HCT116 (cell line): ENCODE data around the gene OSTM1. TPM values are rescaled to one million over a fixed set of nuclear protein-coding genes. Genes with fewer than 3 reads are reported as not detected.
"Not testable (repeated sequence)": the region's sequence is repeated elsewhere in the genome, so short reads cannot be mapped to it uniquely, and the experiment has no call there.

Experiments used
- ATAC-seq: fragments of 200-7000 bp; cut with Tn5 transposase; 2 replicates; pipeline ENCODE4 v1.9.1; 2020; ENCODE audit warnings: mild to moderate bottlenecking, moderate library complexity
- BruUV-seq: library from RNA; stranded (reverse); fragments of 400-500 nt; replicated peaks from 2 replicates; lab custom pipeline; 2021; lab: Mats Ljungman, UMichigan
- CTCF ChIA-PET: fragments of 300-600 bp; sonication (Branson Sonifier 250); formaldehyde crosslinking; loops from one replicate; lab custom pipeline; 2021; ENCODE audit warnings: antibody characterized with exemption; lab: Charles Lee
- POLR2A ChIA-PET: fragments of 300-600, 350-600 bp; sonication (Branson Sonifier 250); formaldehyde crosslinking; loops from one replicate; lab custom pipeline; 2021; ENCODE audit warnings: antibody characterized with exemption; lab: Charles Lee
- RAD21 ChIA-PET, 2 experiments: fragments of 300-600 bp; sonication (Branson Sonifier 250); formaldehyde crosslinking; loops; one replicate each; lab custom pipeline; 2023; ENCODE audit warnings: low total read pairs in 2 of 2; ENCODE audit not compliant: uncharacterized antibody in 2 of 2, unreplicated experiment in 2 of 2, low non-redundant PET in 1 of 2; lab: Charles Lee
- DNase-seq: peaks from one replicate; pipeline ENCODE4 v3.0.0-alpha.2; 2010; ENCODE audit warnings: low read depth, low spot score
- H2AFZ ChIP-seq: fragments of 200-600 bp; shearing (Covaris generic), sonication (generic); 2 replicates; pipeline ENCODE4 v1.6.1; 2017; ENCODE audit warnings: low read depth, mixed run types, mixed read lengths, antibody characterized with exemption, low read length; ENCODE audit not compliant: poor library complexity, severe bottlenecking
- H3K27ac ChIP-seq: 2 replicates; pipeline ENCODE4 v1.5.1; 2012; ENCODE audit warnings: low read depth, low read length
- H3K27me3 ChIP-seq: fragments of 200-600 bp; sonication (generic); 2 replicates; pipeline ENCODE4 v1.6.1; 2016; ENCODE audit warnings: mixed run types, low read length, mixed read lengths; ENCODE audit not compliant: insufficient read depth
- H3K36me3 ChIP-seq, 2 experiments: fragments of 200-500 bp in 1 of 2; fragments of 200-600 bp in 1 of 2; sonication (Bioruptor generic) in 1 of 2; sonication (generic) in 1 of 2; 2 replicates each; pipeline versions ENCODE4 v1.5.1 to v1.6.1; 2014 to 2016; ENCODE audit warnings: low read length in 2 of 2, inconsistent platforms in 1 of 2, mixed read lengths in 1 of 2, mixed run types in 1 of 2; ENCODE audit not compliant: insufficient read depth in 2 of 2, control insufficient read depth in 1 of 2
- H3K4me1 ChIP-seq, 2 experiments: fragments of 200-600 bp in 1 of 2; sonication (generic) in 1 of 2; 2 replicates each; pipeline versions ENCODE4 v1.5.1 to v1.6.1; 2012 to 2017; ENCODE audit warnings: low read length in 2 of 2, inconsistent platforms in 1 of 2, mild to moderate bottlenecking in 1 of 2, mixed read lengths in 1 of 2, mixed run types in 1 of 2, moderate library complexity in 1 of 2; ENCODE audit not compliant: insufficient read depth in 2 of 2, control insufficient read depth in 1 of 2
- H3K4me2 ChIP-seq: fragments of 200-600 bp; sonication (generic); 2 replicates; pipeline ENCODE4 v1.6.1; 2017; ENCODE audit warnings: mixed run types, low read length, mixed read lengths
- H3K4me3 ChIP-seq, 2 experiments: fragments of 200-600 bp in 1 of 2; sonication (generic) in 1 of 2; replicated peaks in 1 of 2; 2 replicates each; pipeline ENCODE4 v1.5.1; 2011 to 2016; ENCODE audit warnings: low read length in 2 of 2, control low read depth in 1 of 2, low read depth in 1 of 2, mild to moderate bottlenecking in 1 of 2, mixed read lengths in 1 of 2, mixed run types in 1 of 2
- H3K79me2 ChIP-seq: fragments of 200-600 bp; sonication (generic); 2 replicates; pipeline ENCODE4 v1.6.1; 2017; ENCODE audit warnings: mild to moderate bottlenecking, mixed run types, low read length, moderate library complexity, mixed read lengths; ENCODE audit not compliant: insufficient read depth
- H3K9ac ChIP-seq: fragments of 200-600 bp; sonication (generic); 2 replicates; pipeline ENCODE4 v1.6.1; 2016; ENCODE audit warnings: low read length, mixed read lengths
- H3K9me2 ChIP-seq: fragments of 200-600 bp; sonication (generic), shearing (Covaris generic); 2 replicates; pipeline ENCODE4 v1.6.1; 2017; ENCODE audit warnings: mixed run types, mild to moderate bottlenecking, moderate library complexity; ENCODE audit not compliant: insufficient read depth
- H3K9me3 ChIP-seq, 2 experiments: fragments of 200-500 bp in 1 of 2; fragments of 200-600 bp in 1 of 2; sonication (Bioruptor generic) in 1 of 2; sonication (generic) in 1 of 2; 2 replicates each; pipeline ENCODE4 v1.6.1; 2014 to 2017; ENCODE audit warnings: low read length in 2 of 2, mixed read lengths in 2 of 2, inconsistent platforms in 1 of 2, low read depth in 1 of 2, mild to moderate bottlenecking in 1 of 2, mixed run types in 1 of 2, moderate library complexity in 1 of 2; ENCODE audit not compliant: control insufficient read depth in 1 of 2, insufficient read depth in 1 of 2
- H4K20me1 ChIP-seq: fragments of 200-600 bp; sonication (generic), shearing (Covaris generic); 2 replicates; pipeline ENCODE4 v1.6.1; 2017; ENCODE audit warnings: mixed run types, mild to moderate bottlenecking, moderate library complexity; ENCODE audit not compliant: insufficient read depth
- CBX3 ChIP-seq: IDR thresholded peaks from 2 replicates; pipeline ENCODE4 v1.6.1; 2012; ENCODE audit warnings: low read depth
- CEBPB ChIP-seq: IDR thresholded peaks from 2 replicates; pipeline ENCODE4 v1.6.1; 2012; ENCODE audit warnings: low read depth
- EGR1 ChIP-seq: IDR thresholded peaks from 2 replicates; pipeline ENCODE4 v1.6.1; 2012; ENCODE audit warnings: low read depth
- ELF1 ChIP-seq: IDR thresholded peaks from 2 replicates; pipeline ENCODE4 v1.6.1; 2012; ENCODE audit warnings: low read depth, borderline replicate concordance
- EZH2 ChIP-seq: fragments of 200-600 bp; sonication (generic); IDR thresholded peaks from 2 replicates; pipeline ENCODE4 v1.6.1; 2017; ENCODE audit warnings: antibody characterized with exemption, mixed run types
- EZH2phosphoT487 ChIP-seq: fragments of 200-600 bp; IDR thresholded peaks from 2 replicates; pipeline ENCODE4 v1.6.1; 2018; ENCODE audit warnings: antibody characterized with exemption, borderline replicate concordance
- JUND ChIP-seq: IDR thresholded peaks from 2 replicates; pipeline ENCODE4 v1.6.1; 2012
- POLR2A ChIP-seq: IDR thresholded peaks from 2 replicates; pipeline ENCODE4 v1.7.0; 2011; ENCODE audit warnings: borderline replicate concordance; ENCODE audit not compliant: insufficient read depth, insufficient read length; ENCODE audit errors: extremely low read depth
- POLR2AphosphoS5 ChIP-seq: IDR thresholded peaks from 2 replicates; pipeline ENCODE4 v1.6.1; 2011; ENCODE audit warnings: mild to moderate bottlenecking, low read depth, low read length, moderate library complexity
- RAD21 ChIP-seq: IDR thresholded peaks from 2 replicates; pipeline ENCODE4 v1.6.1; 2012; ENCODE audit warnings: low read depth, mild to moderate bottlenecking
- SIN3A ChIP-seq: IDR thresholded peaks from 2 replicates; pipeline ENCODE4 v1.6.1; 2012; ENCODE audit warnings: low read depth
- SP1 ChIP-seq: IDR thresholded peaks from 2 replicates; pipeline ENCODE4 v1.6.1; 2012; ENCODE audit warnings: low read depth
- TCF7L2 ChIP-seq: IDR thresholded peaks from 2 replicates; pipeline ENCODE4 v1.7.0; 2011; ENCODE audit warnings: borderline replicate concordance, inconsistent platforms; ENCODE audit not compliant: insufficient read depth, insufficient read length; ENCODE audit errors: extremely low read depth
- YY1 ChIP-seq: IDR thresholded peaks from 2 replicates; pipeline ENCODE4 v1.6.1; 2011; ENCODE audit warnings: low read length, low read depth, moderate library complexity, mild to moderate bottlenecking; ENCODE audit not compliant: insufficient replicate concordance; ENCODE audit errors: extremely low read depth
- ZFX ChIP-seq: fragments of 450-650 bp; IDR thresholded peaks from 2 replicates; pipeline ENCODE4 v1.6.1; 2017
- intact Hi-C: fragments of 100-400 bp; cut with micrococcal nuclease; formaldehyde crosslinking; loops from 2 replicates; pipeline ENCODE4 v1.10.0; 2022
- total RNA-seq: library from RNA; stranded (reverse); gene quantifications from one replicate; pipeline ENCODE4 v1.2.1, GENCODE V29; 2021; ENCODE audit not compliant: unreplicated experiment
- TF ChIP-seq, protein P1 (sequence below): IDR thresholded peaks from 2 replicates; pipeline ENCODE4 v1.6.1; 2011; ENCODE audit warnings: mild to moderate bottlenecking, low read length, moderate library complexity; ENCODE audit not compliant: insufficient replicate concordance; ENCODE audit errors: extremely low read depth
- TF ChIP-seq, protein P2 (sequence below): IDR thresholded peaks from 2 replicates; pipeline ENCODE4 v1.6.1; 2012
- TF ChIP-seq, protein P3 (sequence below), 3 experiments: fragments of 200-600 bp in 1 of 3; sonication (generic) in 1 of 3; IDR thresholded peaks in 2 of 3; conservative IDR thresholded peaks in 1 of 3; 2 replicates each; pipeline ENCODE4 v1.5.1; 2012 to 2017; ENCODE audit warnings: low read depth in 2 of 3, low read length in 2 of 3, antibody characterized with exemption in 1 of 3, borderline replicate concordance in 1 of 3, control low read depth in 1 of 3, mild to moderate bottlenecking in 1 of 3, mixed read lengths in 1 of 3, mixed run types in 1 of 3, moderate library complexity in 1 of 3; ENCODE audit not compliant: insufficient read depth in 1 of 3
- TF ChIP-seq, protein P4 (sequence below): IDR thresholded peaks from 2 replicates; pipeline ENCODE4 v1.6.1; 2012

The OSTM1 gene
- total RNA-seq, 1 experiment from 2014 or later: 11.2 TPM

DNA sequence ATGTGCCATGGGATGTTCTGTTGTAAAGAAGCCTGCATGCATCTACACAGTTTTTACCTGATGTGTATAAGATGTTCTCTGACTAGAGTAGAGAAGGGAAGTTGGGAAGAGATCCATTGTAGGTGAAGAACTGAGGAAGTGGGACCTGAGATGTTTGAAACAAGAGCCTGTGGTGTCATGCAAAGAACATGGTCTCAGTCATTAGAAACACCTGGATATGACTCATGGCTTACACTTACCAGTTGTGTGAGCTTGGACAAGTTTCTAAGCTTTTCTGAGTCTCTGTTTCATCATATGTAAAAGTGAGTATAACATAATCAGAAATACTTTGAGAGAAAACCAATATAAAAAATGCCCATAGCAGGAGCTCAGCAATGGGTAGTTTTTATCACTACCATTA lies 64.6 kb downstream of the OSTM1 start:
- H3K36me3 ChIP-seq: no peaks in the 10 kb centered on the region
- no peak for ATAC-seq
- POLR2A ChIA-PET: no interaction called here

DNA sequence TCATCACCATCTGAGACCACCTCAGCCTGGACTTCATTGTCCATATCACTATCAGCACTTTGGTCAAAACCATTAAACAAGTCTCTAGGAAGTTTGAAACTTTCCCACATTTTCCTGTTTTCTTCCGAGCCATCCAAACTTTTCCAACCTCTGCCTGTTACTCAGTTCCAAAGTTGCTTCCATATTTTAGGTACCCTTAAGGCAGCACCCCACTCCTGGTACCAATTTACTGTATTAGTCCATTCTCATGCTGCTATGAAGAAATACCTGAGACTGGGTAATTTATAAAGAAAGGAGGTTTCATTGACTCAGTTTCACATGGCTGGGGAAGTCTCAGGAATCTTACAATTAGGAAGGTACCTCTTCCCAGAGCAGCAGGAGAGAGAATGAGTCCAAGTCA lies 65.3 kb downstream of the OSTM1 start:
- ATAC-seq, H4K20me1 ChIP-seq, intact Hi-C loops, H3K27ac ChIP-seq, H3K9me2 ChIP-seq, H3K36me3 ChIP-seq, H3K79me2 ChIP-seq, H3K9me3 ChIP-seq, H2AFZ ChIP-seq, H3K9ac ChIP-seq, H3K4me2 ChIP-seq, H3K27me3 ChIP-seq, RAD21 ChIA-PET, H3K4me1 ChIP-seq, H3K4me3 ChIP-seq, POLR2A ChIA-PET, DNase-seq, BruUV-seq, CTCF ChIA-PET: not testable (repeated sequence)

More for the DNA sequence above, 64.6 kb downstream of the OSTM1 start:
- Histone ChIP-seq H3K9ac (no peak overlapping the region), H4K20me1 (no peaks in the 10 kb centered on the region), H3K27ac (no peak overlapping the region), H3K4me1 (no peaks in the 10 kb centered on the region), H3K27me3 (no peaks in the 10 kb centered on the region), H3K9me2 (no peaks in the 10 kb centered on the region), H3K79me2 (no peaks in the 10 kb centered on the region), H3K4me3 (no peak overlapping the region), H3K4me2 (no peak overlapping the region), H2AFZ (no peak overlapping the region), H3K9me3 (peaks cover 0 to 7% of the 10 kb centered on the region in 2 experiments; a peak in 1 of 4 replicates)
- intact Hi-C loops: no loop called here
- BruUV-seq: no TSS peak
- ChIA-PET RAD21 (no interaction called here), CTCF (no interaction called here)
- DNase-seq: no peak
- TF ChIP-seq RAD21 (no peak), YY1 (no peak), CBX3 (no peak), ELF1 (no peak), CEBPB (no peak), EZH2phosphoT487 (no peak), POLR2AphosphoS5 (no peak), TCF7L2 (no peak), SP1 (no peak), SIN3A (no peak), ZFX (no peak), POLR2A (no peak), EZH2 (no peak), EGR1 (no peak), JUND (no peak)
- TF ChIP-seq, protein P1, sequence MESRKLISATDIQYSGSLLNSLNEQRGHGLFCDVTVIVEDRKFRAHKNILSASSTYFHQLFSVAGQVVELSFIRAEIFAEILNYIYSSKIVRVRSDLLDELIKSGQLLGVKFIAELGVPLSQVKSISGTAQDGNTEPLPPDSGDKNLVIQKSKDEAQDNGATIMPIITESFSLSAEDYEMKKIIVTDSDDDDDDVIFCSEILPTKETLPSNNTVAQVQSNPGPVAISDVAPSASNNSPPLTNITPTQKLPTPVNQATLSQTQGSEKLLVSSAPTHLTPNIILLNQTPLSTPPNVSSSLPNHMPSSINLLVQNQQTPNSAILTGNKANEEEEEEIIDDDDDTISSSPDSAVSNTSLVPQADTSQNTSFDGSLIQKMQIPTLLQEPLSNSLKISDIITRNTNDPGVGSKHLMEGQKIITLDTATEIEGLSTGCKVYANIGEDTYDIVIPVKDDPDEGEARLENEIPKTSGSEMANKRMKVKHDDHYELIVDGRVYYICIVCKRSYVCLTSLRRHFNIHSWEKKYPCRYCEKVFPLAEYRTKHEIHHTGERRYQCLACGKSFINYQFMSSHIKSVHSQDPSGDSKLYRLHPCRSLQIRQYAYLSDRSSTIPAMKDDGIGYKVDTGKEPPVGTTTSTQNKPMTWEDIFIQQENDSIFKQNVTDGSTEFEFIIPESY: no peak
- TF ChIP-seq, protein P2, sequence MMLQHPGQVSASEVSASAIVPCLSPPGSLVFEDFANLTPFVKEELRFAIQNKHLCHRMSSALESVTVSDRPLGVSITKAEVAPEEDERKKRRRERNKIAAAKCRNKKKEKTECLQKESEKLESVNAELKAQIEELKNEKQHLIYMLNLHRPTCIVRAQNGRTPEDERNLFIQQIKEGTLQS: no peak
- TF ChIP-seq, protein P3, sequence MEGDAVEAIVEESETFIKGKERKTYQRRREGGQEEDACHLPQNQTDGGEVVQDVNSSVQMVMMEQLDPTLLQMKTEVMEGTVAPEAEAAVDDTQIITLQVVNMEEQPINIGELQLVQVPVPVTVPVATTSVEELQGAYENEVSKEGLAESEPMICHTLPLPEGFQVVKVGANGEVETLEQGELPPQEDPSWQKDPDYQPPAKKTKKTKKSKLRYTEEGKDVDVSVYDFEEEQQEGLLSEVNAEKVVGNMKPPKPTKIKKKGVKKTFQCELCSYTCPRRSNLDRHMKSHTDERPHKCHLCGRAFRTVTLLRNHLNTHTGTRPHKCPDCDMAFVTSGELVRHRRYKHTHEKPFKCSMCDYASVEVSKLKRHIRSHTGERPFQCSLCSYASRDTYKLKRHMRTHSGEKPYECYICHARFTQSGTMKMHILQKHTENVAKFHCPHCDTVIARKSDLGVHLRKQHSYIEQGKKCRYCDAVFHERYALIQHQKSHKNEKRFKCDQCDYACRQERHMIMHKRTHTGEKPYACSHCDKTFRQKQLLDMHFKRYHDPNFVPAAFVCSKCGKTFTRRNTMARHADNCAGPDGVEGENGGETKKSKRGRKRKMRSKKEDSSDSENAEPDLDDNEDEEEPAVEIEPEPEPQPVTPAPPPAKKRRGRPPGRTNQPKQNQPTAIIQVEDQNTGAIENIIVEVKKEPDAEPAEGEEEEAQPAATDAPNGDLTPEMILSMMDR (IDR thresholded peaks at IDR 0.05 in 2 of 3, conservative IDR thresholded peaks at IDR 0.05 in 1 of 3; ENCODE audit: borderline replicate concordance in 1 of 3, insufficient read depth in 1 of 3, low read depth in 2 of 3, low read length in 2 of 3): no peak
- TF ChIP-seq, protein P4, sequence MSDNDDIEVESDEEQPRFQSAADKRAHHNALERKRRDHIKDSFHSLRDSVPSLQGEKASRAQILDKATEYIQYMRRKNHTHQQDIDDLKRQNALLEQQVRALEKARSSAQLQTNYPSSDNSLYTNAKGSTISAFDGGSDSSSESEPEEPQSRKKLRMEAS: no peak
